HepG2 (cell line): Measurements from ENCODE around the gene MRPL14. TPM values are rescaled to one million over a fixed set of nuclear protein-coding genes. Genes with fewer than 3 reads are reported as not detected.

Experiments
- HMG20B ChIP-seq: conservative IDR thresholded peaks from 2 replicates; pipeline ENCODE4 v1.6.1; 2016; ENCODE audit warnings: missing genetic modification reagents, missing compliant biosample characterization
- HMGA1 ChIP-seq: sonication (generic); formaldehyde crosslinking; conservative IDR thresholded peaks from 2 replicates; pipeline ENCODE4 v1.4.0; 2020; ENCODE audit warnings: missing genetic modification reagents
- KAT7 ChIP-seq: IDR thresholded peaks from 2 replicates; pipeline ENCODE4 v1.6.1; 2018; ENCODE audit warnings: borderline replicate concordance, missing compliant biosample characterization
- PAF1 ChIP-seq: IDR thresholded peaks from 2 replicates; pipeline ENCODE4 v1.6.1; 2016; ENCODE audit warnings: missing genetic modification reagents, missing compliant biosample characterization
- RFXANK ChIP-seq: IDR thresholded peaks from 2 replicates; pipeline ENCODE4 v1.6.1; 2016
- RORA ChIP-seq: sonication (generic); formaldehyde crosslinking; IDR thresholded peaks from 2 replicates; pipeline ENCODE4 v1.5.0; 2020; ENCODE audit warnings: mild to moderate bottlenecking, missing genetic modification reagents, moderate library complexity
- RXRA ChIP-seq: sonication (generic); formaldehyde crosslinking; IDR thresholded peaks from 2 replicates; pipeline ENCODE4 v1.5.1; 2020; ENCODE audit warnings: missing genetic modification reagents
- SAP130 ChIP-seq: IDR thresholded peaks from 2 replicates; pipeline ENCODE4 v1.6.1; 2016; ENCODE audit warnings: low read depth
- SIX4 ChIP-seq: sonication (generic); formaldehyde crosslinking; IDR thresholded peaks from 2 replicates; pipeline ENCODE4 v1.4.0; 2020; ENCODE audit warnings: missing genetic modification reagents
- SMARCE1 ChIP-seq: fragments of 450-650 bp; IDR thresholded peaks from 2 replicates; pipeline ENCODE4 v1.6.1; 2017; ENCODE audit warnings: borderline replicate concordance
- SRSF4 ChIP-seq: fragments of 200-400 bp; formaldehyde crosslinking; IDR thresholded peaks from one replicate; pipeline ENCODE4 v1.6.1; 2018; ENCODE audit warnings: mild to moderate bottlenecking, low read depth, low read length, moderate library complexity; ENCODE audit not compliant: poor library complexity, severe bottlenecking
- TEAD3 ChIP-seq: optimal IDR thresholded peaks from 2 replicates; pipeline ENCODE3; 2016; ENCODE audit warnings: borderline replicate concordance
- ZNF207 ChIP-seq: fragments of 450-650 bp; IDR thresholded peaks from 2 replicates; pipeline ENCODE4 v1.6.1; 2016; ENCODE audit warnings: antibody characterized with exemption, borderline replicate concordance
- ZNF232 ChIP-seq: sonication (generic); formaldehyde crosslinking; IDR thresholded peaks from 2 replicates; pipeline ENCODE4 v1.4.0; 2020; ENCODE audit warnings: missing genetic modification reagents, borderline replicate concordance
- ZNF766 ChIP-seq: sonication (generic); formaldehyde crosslinking; IDR thresholded peaks from 2 replicates; pipeline ENCODE4 v1.5.0; 2020; ENCODE audit warnings: missing genetic modification reagents, borderline replicate concordance
- ZNF790 ChIP-seq: sonication (generic); formaldehyde crosslinking; IDR thresholded peaks from 2 replicates; pipeline ENCODE4 v1.8.0; 2022; ENCODE audit warnings: missing genetic modification reagents, mild to moderate bottlenecking, borderline replicate concordance
- polyA plus RNA-seq, 8 experiments: library from polyadenylated mRNA; depleted of rRNA in 3 of 8; stranded (reverse) in 7 of 8; unstranded in 1 of 8; fragments of >200 nt; fragmentation: Illumina TruSeq in 4 of 8; extraction: Trizol in 4 of 8; gene quantifications; 2 replicates each; pipeline versions ENCODE4 v1.2.1 to v1.2.3, GENCODE V29; 2011 to 2016; ENCODE audit warnings: low read depth in 4 of 8, missing spikeins in 1 of 8, mixed read lengths in 1 of 8; ENCODE audit not compliant: insufficient read depth in 1 of 8
- total RNA-seq, 5 experiments: library from RNA; depleted of rRNA; stranded (reverse); fragments of >200 nt; fragmentation: Illumina TruSeq; extraction: Trizol; gene quantifications; 2 replicates each; pipeline ENCODE4 v1.2.3, GENCODE V29; 2016; ENCODE audit warnings: low read depth in 1 of 5
- TF ChIP-seq, protein P1 (sequence below): sonication (generic); formaldehyde crosslinking; IDR thresholded peaks from 2 replicates; pipeline ENCODE4 v1.5.1; 2020; ENCODE audit warnings: missing genetic modification reagents, mild to moderate bottlenecking, borderline replicate concordance
- TF ChIP-seq, protein P2 (sequence below): sonication (generic); formaldehyde crosslinking; IDR thresholded peaks from 2 replicates; pipeline ENCODE4 v1.4.0; 2020; ENCODE audit warnings: missing genetic modification reagents, borderline replicate concordance
- TF ChIP-seq, protein P3 (sequence below): sonication (generic); formaldehyde crosslinking; IDR thresholded peaks from 2 replicates; pipeline ENCODE4 v1.4.0; 2020; ENCODE audit warnings: mild to moderate bottlenecking, missing genetic modification reagents
- TF ChIP-seq, protein P4 (sequence below): sonication (generic); formaldehyde crosslinking; conservative IDR thresholded peaks from 2 replicates; pipeline ENCODE4 v1.5.0; 2020; ENCODE audit warnings: missing genetic modification reagents
- TF ChIP-seq, protein P5 (sequence below): sonication (generic); formaldehyde crosslinking; IDR thresholded peaks from 2 replicates; pipeline ENCODE4 v1.4.0; 2020; ENCODE audit warnings: missing genetic modification reagents, borderline replicate concordance
- TF ChIP-seq, protein P6 (sequence below): sonication (generic); formaldehyde crosslinking; IDR thresholded peaks from 2 replicates; pipeline ENCODE4 v1.5.0; 2020; ENCODE audit warnings: missing genetic modification reagents

MRPL14 gene
- total and polyA plus RNA-seq, 2 of the 13 experiments (the other 11 are each of a cell fraction or from before 2014, with no cell fraction given) = 157 to 178 TPM

DNA sequence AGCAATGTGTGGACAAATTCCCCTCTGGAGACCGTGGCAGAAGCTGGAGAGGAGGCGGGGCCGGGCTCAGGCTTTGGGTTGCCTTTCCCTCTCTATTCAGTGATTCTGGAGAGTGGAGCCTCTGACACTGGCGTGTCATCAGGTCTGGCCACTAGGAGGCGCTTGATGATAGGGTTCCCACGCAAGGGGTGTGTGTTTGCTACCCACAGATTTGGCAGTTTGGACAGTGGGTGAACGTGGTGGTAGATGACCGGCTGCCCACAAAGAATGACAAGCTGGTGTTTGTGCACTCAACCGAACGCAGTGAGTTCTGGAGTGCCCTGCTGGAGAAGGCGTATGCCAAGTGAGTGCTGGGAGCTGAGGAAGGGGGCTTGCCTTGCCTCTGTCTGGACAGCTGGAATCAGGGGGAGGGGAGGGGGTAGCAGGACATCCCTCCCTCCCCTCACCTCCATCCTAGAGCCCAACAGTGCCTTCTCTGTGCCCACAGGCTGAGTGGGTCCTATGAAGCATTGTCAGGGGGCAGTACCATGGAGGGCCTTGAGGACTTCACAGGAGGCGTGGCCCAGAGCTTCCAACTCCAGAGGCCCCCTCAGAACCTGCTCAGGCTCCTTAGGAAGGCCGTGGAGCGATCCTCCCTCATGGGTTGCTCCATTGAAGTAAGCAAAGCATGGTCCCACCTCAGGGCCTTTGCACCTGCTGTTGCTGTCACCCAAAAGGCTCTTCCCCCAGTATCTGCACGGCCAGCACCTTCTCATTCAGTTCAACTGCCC is 45.7 kb upstream of the MRPL14 start (continued):
- no peak for TF ChIP-seq ZNF232 (CRISPR knock-in tag)
- TF ChIP-seq TEAD3 (CRISPR knock-in tag) = peak; percentile 13
- no peak; the same call in 1 of the 2 replicates for TF ChIP-seq ZNF790 (CRISPR knock-in tag)
- no peak for TF ChIP-seq KAT7 (CRISPR knock-in tag)
- TF ChIP-seq, protein P1, sequence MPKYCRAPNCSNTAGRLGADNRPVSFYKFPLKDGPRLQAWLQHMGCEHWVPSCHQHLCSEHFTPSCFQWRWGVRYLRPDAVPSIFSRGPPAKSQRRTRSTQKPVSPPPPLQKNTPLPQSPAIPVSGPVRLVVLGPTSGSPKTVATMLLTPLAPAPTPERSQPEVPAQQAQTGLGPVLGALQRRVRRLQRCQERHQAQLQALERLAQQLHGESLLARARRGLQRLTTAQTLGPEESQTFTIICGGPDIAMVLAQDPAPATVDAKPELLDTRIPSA = no peak
- TF ChIP-seq SIX4 (CRISPR knock-in tag) = no peak
- TF ChIP-seq, protein P2, sequence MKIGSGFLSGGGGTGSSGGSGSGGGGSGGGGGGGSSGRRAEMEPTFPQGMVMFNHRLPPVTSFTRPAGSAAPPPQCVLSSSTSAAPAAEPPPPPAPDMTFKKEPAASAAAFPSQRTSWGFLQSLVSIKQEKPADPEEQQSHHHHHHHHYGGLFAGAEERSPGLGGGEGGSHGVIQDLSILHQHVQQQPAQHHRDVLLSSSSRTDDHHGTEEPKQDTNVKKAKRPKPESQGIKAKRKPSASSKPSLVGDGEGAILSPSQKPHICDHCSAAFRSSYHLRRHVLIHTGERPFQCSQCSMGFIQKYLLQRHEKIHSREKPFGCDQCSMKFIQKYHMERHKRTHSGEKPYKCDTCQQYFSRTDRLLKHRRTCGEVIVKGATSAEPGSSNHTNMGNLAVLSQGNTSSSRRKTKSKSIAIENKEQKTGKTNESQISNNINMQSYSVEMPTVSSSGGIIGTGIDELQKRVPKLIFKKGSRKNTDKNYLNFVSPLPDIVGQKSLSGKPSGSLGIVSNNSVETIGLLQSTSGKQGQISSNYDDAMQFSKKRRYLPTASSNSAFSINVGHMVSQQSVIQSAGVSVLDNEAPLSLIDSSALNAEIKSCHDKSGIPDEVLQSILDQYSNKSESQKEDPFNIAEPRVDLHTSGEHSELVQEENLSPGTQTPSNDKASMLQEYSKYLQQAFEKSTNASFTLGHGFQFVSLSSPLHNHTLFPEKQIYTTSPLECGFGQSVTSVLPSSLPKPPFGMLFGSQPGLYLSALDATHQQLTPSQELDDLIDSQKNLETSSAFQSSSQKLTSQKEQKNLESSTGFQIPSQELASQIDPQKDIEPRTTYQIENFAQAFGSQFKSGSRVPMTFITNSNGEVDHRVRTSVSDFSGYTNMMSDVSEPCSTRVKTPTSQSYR = no peak
- TF ChIP-seq RFXANK (CRISPR knock-in tag) = no peak
- no peak for TF ChIP-seq PAF1 (CRISPR knock-in tag)
- TF ChIP-seq SAP130 = peak; percentile 34; the same call in 1 of the 2 replicates
- TF ChIP-seq SMARCE1 = no peak
- no peak for TF ChIP-seq HMG20B
- no peak for TF ChIP-seq RXRA
- TF ChIP-seq RORA (CRISPR knock-in tag) = no peak
- TF ChIP-seq, protein P3, sequence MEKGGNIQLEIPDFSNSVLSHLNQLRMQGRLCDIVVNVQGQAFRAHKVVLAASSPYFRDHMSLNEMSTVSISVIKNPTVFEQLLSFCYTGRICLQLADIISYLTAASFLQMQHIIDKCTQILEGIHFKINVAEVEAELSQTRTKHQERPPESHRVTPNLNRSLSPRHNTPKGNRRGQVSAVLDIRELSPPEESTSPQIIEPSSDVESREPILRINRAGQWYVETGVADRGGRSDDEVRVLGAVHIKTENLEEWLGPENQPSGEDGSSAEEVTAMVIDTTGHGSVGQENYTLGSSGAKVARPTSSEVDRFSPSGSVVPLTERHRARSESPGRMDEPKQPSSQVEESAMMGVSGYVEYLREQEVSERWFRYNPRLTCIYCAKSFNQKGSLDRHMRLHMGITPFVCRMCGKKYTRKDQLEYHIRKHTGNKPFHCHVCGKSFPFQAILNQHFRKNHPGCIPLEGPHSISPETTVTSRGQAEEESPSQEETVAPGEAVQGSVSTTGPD (CRISPR knock-in tag) = no peak
- TF ChIP-seq, protein P4, sequence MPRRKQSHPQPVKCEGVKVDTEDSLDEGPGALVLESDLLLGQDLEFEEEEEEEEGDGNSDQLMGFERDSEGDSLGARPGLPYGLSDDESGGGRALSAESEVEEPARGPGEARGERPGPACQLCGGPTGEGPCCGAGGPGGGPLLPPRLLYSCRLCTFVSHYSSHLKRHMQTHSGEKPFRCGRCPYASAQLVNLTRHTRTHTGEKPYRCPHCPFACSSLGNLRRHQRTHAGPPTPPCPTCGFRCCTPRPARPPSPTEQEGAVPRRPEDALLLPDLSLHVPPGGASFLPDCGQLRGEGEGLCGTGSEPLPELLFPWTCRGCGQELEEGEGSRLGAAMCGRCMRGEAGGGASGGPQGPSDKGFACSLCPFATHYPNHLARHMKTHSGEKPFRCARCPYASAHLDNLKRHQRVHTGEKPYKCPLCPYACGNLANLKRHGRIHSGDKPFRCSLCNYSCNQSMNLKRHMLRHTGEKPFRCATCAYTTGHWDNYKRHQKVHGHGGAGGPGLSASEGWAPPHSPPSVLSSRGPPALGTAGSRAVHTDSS (CRISPR knock-in tag) = no peak
- TF ChIP-seq HMGA1 (CRISPR knock-in tag) = no peak
- TF ChIP-seq ZNF207 = no peak
- no peak for TF ChIP-seq ZNF766 (CRISPR knock-in tag)
- no peak for TF ChIP-seq SRSF4
- TF ChIP-seq, protein P5, sequence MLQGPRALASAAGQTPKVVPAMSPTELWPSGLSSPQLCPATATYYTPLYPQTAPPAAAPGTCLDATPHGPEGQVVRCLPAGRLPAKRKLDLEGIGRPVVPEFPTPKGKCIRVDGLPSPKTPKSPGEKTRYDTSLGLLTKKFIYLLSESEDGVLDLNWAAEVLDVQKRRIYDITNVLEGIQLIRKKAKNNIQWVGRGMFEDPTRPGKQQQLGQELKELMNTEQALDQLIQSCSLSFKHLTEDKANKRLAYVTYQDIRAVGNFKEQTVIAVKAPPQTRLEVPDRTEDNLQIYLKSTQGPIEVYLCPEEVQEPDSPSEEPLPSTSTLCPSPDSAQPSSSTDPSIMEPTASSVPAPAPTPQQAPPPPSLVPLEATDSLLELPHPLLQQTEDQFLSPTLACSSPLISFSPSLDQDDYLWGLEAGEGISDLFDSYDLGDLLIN = no peak
- TF ChIP-seq, protein P6, sequence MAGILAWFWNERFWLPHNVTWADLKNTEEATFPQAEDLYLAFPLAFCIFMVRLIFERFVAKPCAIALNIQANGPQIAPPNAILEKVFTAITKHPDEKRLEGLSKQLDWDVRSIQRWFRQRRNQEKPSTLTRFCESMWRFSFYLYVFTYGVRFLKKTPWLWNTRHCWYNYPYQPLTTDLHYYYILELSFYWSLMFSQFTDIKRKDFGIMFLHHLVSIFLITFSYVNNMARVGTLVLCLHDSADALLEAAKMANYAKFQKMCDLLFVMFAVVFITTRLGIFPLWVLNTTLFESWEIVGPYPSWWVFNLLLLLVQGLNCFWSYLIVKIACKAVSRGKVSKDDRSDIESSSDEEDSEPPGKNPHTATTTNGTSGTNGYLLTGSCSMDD (CRISPR knock-in tag) = no peak
